Measurements from ENCODE around the gene HOXB7. TPM values are rescaled to one million over a fixed set of nuclear protein-coding genes. Genes with fewer than 3 reads are reported as not detected.
A peak's percentile ranks its signal among the peaks of the same experiment; 100 is the strongest.

The HOXB7 gene
- total RNA-seq, 1 donor from 2014 or later = 0.22 TPM

GRCh38 chr17:48637323-48638260 is 26.8 kb upstream of the HOXB7 start:
- intact Hi-C loops (cut with DNase I) = no loop called here
- DNase-seq (no peak), ATAC-seq (ENCODE audit: poor library complexity) (no peak)

DNA sequence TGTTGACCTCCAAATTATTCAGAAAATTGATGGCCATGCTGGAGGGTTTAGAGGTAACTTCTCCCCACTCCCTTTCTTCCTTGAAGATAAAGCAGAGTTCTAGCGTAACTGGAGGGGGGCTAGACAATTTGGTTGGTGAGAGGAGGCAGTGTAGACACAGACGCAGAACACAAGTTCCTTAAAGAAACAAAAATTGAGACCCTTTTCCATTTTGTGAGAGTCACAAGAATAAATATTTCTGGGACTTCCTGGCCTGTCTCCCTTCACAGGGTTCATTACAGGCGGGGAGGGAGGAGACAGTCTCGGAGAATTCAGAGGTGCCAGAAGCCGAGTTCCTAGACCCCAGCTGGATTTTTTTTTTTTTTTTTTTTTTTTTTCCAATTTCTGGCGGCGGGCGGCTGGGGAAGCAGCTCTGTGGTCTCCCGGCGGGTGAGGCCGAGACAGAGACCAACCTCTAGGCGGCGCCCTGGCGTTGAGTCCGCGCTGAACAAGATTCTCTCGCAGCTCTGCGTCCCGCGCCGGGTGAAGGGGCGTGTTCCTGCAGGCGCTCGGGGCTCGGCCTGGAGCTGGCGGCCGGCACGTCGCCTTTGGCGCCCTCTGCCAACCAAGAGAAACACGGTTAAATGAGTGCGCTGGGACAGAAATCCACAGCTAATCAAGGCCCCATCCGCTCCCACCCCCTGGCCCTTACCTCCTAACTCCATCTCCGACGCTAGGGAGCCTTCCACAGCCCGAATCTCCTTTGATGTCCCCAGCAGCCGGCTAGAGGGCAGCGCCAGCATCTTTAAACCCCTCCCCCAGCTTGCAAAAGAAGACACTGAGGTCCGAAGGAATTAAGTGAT is 25.6 kb upstream of the HOXB7 start:
- peak; percentile 76 for DNase-seq
- intact Hi-C loops (cut with DNase I) = no loop called here
- peak; percentile 65 for ATAC-seq (ENCODE audit: poor library complexity)

DNA sequence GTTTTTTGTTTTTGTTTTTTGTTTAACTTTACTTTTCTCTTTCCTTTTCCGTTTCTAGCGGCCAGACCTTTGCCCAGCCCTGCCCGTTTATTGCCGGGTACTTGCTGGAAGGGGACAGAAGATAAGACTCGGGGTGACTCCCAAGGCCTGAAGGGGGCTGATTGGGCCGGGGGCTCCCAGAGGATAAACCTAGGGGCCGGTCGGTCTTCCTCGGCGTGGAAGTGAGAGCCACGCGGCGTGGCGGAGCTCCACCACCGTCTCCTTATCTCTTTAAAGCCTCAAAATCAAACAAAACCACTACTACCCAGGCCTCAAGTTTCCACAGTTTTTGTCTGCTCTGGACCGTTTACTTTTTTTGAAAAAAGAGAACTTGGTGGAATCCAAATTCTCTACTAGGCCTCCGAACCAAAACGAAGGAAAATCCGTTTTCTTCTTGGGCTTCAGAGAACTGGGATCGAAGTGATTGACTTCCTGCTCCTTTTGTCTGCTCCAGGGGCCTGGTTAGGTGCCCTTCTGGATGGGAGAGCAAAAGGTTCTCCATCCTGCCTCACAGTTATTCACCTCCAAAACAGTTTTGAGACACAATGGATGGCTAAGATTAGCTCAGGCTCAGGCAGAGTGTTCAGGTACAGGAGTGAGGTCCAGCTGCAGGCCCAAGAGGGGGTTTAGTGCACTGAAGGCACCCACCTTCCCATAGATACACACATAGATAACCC is 23.8 kb upstream of the HOXB7 start:
- no peak for ATAC-seq (ENCODE audit: poor library complexity)
- DNase-seq = no peak
- intact Hi-C loops (cut with DNase I) = no loop called here

- DNase-seq (no peak), ATAC-seq (ENCODE audit: poor library complexity) (no peak)
- intact Hi-C loops (cut with DNase I) = no loop called here
Observed at GRCh38 chr17:48633266-48633677, 22.5 kb upstream of the HOXB7 start.

- intact Hi-C loops (cut with DNase I) = no loop called here
- DNase-seq (no peak), ATAC-seq (ENCODE audit: poor library complexity) (no peak)
Observed at GRCh38 chr17:48632579-48633265, 21.9 kb upstream of the HOXB7 start.

DNA sequence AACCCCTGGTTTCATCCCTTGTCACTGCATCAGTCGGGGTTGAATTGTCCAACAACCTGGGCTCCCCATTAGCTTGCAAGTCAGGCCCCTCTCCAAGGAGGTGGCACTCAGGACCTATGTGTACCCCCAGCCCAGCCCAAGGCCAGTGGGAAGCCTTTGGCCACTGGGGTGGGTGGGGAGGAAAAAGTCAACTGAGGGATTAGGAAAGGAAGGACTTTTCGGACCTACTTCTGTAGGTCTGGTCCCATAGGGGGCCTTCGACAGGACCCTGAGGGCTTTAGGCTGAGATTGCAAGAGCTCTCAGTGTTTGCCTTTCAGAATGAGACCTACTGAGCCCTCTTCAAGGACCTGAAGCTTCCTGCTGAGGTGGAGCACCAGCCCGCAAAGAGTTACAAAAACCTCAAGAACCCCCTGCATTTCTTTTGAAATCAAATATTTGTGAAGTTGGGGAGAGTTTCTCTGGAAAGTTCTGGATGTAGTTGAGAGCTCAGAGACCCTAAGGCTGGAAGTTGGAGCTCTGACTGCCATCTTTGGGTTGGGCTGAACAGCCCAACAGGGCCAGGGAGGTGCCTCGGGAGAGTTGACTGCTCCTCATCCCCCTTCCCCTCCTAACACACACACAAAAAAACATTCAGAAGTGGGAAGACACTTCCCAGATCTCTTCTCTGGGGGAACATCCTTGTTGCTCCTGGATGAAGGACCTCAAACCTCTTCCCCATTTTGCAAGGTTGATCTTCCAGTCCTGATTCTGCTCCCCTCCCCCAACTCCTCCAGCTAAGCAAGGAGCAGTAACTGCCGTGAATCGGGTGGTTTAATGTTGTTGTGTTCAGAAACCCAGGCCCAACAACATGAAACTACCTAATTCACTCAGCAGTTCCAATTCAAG is 21.1 kb upstream of the HOXB7 start:
- DNase-seq = no peak
- intact Hi-C loops (cut with DNase I) = no loop called here

GRCh38 chr17:48630925-48631692 is 20.3 kb upstream of the HOXB7 start:
- DNase-seq = no peak
- intact Hi-C loops (cut with DNase I) = no loop called here
- ATAC-seq (ENCODE audit: poor library complexity) = no peak

More for the DNA sequence above, 21.1 kb upstream of the HOXB7 start:
- ATAC-seq (ENCODE audit: poor library complexity) = no peak

DNA sequence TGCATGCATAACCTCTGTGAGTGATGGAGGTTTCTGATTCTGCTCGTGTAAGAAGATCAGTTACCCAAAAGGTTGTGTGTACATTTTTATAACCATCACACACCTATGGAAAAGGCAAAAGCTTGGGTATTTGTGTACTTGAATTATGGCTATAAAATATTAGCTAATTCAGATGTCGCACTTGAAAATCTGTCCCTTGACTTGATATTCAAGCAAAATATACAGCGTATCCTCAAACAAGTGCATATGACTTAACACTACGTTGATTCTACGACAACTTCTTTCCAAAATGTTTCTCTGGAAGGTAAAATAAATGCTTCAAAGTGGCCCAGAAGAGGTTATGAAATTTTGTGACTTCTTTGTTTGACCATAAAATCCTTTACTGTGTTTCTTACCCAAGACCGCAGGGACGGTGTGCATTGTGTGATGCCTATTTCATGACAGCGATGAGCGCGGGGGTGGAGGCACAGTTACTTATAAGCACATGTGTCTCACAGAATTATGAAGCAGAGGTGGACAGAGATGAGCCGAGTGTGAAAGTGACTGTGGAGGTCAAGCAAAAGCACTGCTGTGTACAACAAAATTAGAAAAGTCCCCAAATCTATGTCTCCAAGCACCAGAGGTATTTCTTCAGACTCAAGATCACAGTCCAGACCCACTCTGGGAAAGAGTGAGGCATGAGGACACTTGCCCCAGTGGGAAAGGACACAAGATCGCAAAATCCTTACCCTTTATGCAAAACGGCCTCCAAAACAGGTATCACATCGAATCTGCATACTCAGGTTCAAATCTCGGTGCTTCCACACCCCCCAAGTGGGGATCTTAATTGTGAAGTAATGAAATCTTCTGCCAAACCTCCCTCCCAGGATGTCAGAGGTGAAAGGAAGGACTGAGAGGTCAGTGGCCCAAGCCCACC is 19.4 kb upstream of the HOXB7 start:
- DNase-seq = no peak
- no peak for ATAC-seq (ENCODE audit: poor library complexity)
- intact Hi-C loops (cut with DNase I) = no loop called here

- intact Hi-C loops (cut with DNase I) = no loop called here
- DNase-seq = no peak
- ATAC-seq (ENCODE audit: poor library complexity) = no peak
Observed at GRCh38 chr17:48629411-48629759, 18.6 kb upstream of the HOXB7 start.

- no peak for ATAC-seq (ENCODE audit: poor library complexity)
- intact Hi-C loops (cut with DNase I) = no loop called here
- DNase-seq = no peak
Observed at GRCh38 chr17:48628649-48629410, 18.0 kb upstream of the HOXB7 start.

GRCh38 chr17:48627623-48628521 is 17.1 kb upstream of the HOXB7 start:
- ATAC-seq (ENCODE audit: poor library complexity) (no peak), DNase-seq (no peak)
- intact Hi-C loops (cut with DNase I) = no loop called here

DNA sequence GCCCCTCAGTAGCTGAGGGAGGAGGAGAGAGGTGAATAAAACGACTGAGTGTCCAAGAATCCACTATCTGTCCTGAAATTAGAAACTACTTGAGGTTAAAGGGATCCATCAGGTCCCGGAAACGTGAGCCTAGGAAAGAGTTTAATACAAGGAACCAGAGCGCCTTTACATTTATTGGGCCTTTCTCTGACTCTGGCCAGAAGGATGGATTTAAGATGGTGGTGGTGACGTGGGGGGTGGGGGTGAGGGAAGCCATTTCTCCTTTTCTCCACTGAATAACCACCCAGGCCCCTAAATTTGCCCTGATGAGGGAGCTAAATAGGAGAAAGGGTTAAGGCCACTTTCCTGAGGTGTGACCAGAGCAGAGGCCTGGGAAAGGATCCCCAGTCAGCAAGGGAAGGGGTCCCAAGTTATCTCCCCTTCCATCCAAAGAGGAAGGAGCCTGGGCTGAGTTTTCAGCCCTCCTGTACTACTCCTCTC is 16.3 kb upstream of the HOXB7 start:
- ATAC-seq (ENCODE audit: poor library complexity) = no peak
- intact Hi-C loops (cut with DNase I) = no loop called here

DNA sequence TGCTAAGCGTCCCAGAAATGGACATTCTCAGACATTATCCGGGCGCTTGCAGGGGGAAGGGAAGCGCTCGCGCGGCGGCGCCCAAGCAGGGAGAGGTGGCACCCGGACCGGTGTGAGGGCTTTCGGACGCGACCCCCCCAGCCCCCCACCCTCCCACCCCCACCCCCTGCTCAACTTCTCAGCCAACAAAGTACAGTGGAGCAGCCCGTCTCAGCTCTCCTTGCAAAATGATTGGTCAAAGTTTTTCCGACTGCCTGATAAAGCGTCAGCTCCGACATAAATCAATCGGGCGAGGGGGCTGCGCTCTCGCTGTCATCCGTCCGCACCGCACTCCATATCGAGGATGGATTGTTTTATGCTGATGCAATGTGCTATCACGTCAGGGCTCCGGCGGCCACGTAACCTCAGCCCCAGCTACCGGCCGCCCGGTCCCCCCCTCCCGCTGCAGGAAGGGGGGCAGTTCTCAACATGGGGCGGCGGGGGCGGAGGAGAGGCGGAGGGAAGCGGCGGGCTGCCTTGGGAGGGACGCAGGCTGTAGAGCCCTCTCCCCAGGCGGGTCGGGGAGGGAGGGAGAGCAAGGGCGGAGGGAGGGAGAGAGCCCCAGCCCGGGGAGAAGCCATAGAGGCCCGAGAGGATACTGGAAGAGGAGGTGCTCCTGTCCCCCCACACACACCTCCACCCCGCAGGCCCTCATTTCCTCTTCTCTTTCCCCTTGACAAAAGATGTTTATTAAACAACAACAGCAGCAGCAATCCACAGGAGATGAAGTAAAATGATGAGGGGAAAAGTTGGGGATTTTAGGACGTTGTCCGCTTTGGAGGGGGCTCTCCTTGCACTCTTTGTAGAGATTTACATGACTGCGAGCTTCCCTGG is 15.7 kb upstream of the HOXB7 start, which contains the start of gene HOXB9:
TSS of gene HOXB9 (minus strand) at position 114 of the 873 bp plus-strand sequence. CDS start at position 25, 89 bp downstream.
- intact Hi-C loops (cut with DNase I) = no loop called here
- ATAC-seq (ENCODE audit: poor library complexity) (no peak), DNase-seq (peak; percentile 19)

More for the DNA sequence above, 16.3 kb upstream of the HOXB7 start:
- DNase-seq = no peak

Measured in Right ventricle myocardium superior (tissue), 1 donor.